ENCODE data around the gene FOXP2.

DNA sequence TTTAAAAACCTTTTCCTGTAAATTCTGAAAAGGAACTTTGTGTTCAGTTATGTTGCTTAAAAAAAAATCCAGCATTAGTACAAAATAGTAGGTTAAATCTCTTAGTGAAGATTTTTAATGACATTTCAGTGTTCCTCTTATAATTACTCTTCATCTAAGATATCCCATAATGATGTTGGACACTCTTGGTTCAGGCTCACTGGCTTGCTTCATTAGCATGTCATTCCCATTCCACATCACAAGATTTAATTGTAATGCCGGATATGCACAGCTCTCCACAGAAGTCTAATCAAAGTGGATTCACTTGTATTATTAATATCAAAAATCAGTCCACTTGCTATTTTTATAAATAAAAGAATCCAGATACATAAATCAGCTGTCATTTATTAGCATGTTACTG, 327.3 kb downstream of the FOXP2 start:
- TF ChIP-seq, protein P1, sequence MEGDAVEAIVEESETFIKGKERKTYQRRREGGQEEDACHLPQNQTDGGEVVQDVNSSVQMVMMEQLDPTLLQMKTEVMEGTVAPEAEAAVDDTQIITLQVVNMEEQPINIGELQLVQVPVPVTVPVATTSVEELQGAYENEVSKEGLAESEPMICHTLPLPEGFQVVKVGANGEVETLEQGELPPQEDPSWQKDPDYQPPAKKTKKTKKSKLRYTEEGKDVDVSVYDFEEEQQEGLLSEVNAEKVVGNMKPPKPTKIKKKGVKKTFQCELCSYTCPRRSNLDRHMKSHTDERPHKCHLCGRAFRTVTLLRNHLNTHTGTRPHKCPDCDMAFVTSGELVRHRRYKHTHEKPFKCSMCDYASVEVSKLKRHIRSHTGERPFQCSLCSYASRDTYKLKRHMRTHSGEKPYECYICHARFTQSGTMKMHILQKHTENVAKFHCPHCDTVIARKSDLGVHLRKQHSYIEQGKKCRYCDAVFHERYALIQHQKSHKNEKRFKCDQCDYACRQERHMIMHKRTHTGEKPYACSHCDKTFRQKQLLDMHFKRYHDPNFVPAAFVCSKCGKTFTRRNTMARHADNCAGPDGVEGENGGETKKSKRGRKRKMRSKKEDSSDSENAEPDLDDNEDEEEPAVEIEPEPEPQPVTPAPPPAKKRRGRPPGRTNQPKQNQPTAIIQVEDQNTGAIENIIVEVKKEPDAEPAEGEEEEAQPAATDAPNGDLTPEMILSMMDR (IDR thresholded peaks at IDR 0.05 in 8 of 11, conservative IDR thresholded peaks at IDR 0.05 in 3 of 11) = no peak
- no peak for TF ChIP-seq POLR2AphosphoS5 (IDR thresholded peaks at IDR 0.05)
